Esophagus muscularis mucosa (tissue), 4 donors: ENCODE results near the gene P2RY1. TPM values are rescaled to one million over a fixed set of nuclear protein-coding genes. Genes with fewer than 3 reads are reported as not detected.

Experiments used
- DNase-seq: peaks from one replicate; pipeline ENCODE4 v3.0.0-alpha.2; 2017; ENCODE audit errors: extremely low spot score
- H3K27ac ChIP-seq, 4 donors: fragments of 200-600 bp; sonication (generic); replicated peaks in 1 of 4; 1 replicate in 3 of 4; 2 replicates in 1 of 4; pipeline ENCODE4 v1.5.1; 2016 to 2019; ENCODE audit warnings: mild to moderate bottlenecking in 1 of 4
- H3K27me3 ChIP-seq, 4 donors: fragments of 200-600 bp; sonication (generic); one replicate each; pipeline versions ENCODE4 v1.5.1 to v1.6.0; 2016 to 2019
- H3K36me3 ChIP-seq, 4 donors: fragments of 200-600 bp; sonication (generic); one replicate each; pipeline ENCODE4 v1.5.1; 2016 to 2019
- H3K4me1 ChIP-seq, 4 donors: fragments of 200-600 bp; sonication (generic); one replicate each; pipeline ENCODE4 v1.5.1; 2016 to 2019
- H3K4me3 ChIP-seq, 4 donors: fragments of 200-600 bp; sonication (generic); 1 replicate in 2 of 4; 2 replicates in 2 of 4; pipeline ENCODE4 v1.5.1; 2016 to 2019; ENCODE audit warnings: mild to moderate bottlenecking in 4 of 4, moderate library complexity in 1 of 4
- H3K9me3 ChIP-seq, 4 donors: fragments of 200-600 bp; sonication (generic); 1 replicate in 3 of 4; 2 replicates in 1 of 4; pipeline ENCODE4 v1.5.1; 2016 to 2019
- EP300 ChIP-seq: sonication (generic); formaldehyde crosslinking; IDR thresholded peaks from one replicate; pipeline ENCODE4 v1.6.1; 2017; ENCODE audit warnings: antibody characterized with exemption
- POLR2A ChIP-seq: fragments of 450-650 bp; IDR thresholded peaks from one replicate; pipeline ENCODE4 v1.6.1; 2017; ENCODE audit warnings: antibody characterized with exemption, moderate library complexity, mild to moderate bottlenecking, low read depth
- POLR2AphosphoS5 ChIP-seq, 2 donors: sonication (generic); formaldehyde crosslinking; IDR thresholded peaks; one replicate each; pipeline ENCODE4 v1.6.1; 2017; ENCODE audit warnings: antibody characterized with exemption in 2 of 2
- WGBS: methylation state at CpG from one replicate; pipeline ENCODE4 v1.1.5; 2018; 5-methylcytosine and 5-hydroxymethylcytosine counted together
- intact Hi-C: fragments of 100-400 bp; cut with DNase I; formaldehyde crosslinking; loops from one replicate; pipeline ENCODE4 v1.15.1; 2023
- total RNA-seq, 4 donors: library from RNA; depleted of rRNA; stranded (reverse); fragments of >200 nt; gene quantifications; one replicate each; pipeline versions ENCODE4 v1.1.0 to v1.2.1, GENCODE V29; 2016
- TF ChIP-seq, protein P1 (sequence below), 3 experiments: fragments of 200-600 bp in 2 of 3; fragments of 450-650 bp in 1 of 3; sonication (generic) in 2 of 3; IDR thresholded peaks; one replicate each; pipeline ENCODE4 v1.5.1; 2017 to 2019; ENCODE audit warnings: antibody characterized with exemption in 3 of 3, mild to moderate bottlenecking in 2 of 3, moderate library complexity in 1 of 3

P2RY1 gene
- total RNA-seq, 4 donors from 2014 or later = 1.7 to 3.3 (median 2.6) TPM

DNA sequence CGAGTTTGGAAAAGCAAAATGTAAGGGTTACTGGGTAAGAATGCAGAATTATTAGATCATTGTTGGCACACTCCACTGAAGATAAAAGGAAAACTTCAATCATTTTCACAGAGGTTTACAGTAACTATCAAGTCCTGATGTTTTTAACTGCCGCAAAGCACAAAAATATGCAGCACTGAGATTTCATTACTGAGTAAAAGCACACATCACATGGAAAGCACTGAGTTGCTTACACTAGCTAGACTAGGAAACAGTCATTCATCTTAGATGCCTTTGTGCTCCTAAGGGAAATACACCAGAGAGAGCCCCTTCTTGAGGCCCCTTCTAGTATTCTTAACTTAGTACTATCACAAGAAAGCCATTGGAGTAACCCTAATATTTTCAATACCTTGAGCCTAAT is 11.8 kb upstream of the P2RY1 start:
- intact Hi-C loops = no loop called here
- 40% methylated on average over 2 of the region's 2 CpGs for WGBS

DNA sequence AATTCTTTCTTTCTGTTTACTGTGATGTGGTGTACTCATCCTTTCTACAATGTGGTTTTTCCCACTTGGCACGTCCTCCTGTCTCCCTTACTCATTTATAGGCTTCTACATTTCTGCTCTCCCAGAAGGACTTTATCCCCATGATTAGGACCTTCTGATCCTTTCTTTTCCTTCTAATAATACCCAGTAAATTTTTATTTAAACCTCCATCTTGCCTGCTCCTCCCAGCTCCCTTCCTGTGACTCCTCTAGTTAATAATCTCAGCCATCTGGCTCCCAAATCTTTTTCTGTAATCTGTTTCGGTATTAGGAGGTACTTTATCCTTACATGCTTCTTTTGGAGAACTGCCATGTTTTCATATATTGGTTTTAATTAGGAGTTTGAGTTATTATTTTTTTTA is 11.2 kb upstream of the P2RY1 start:
- intact Hi-C loops = no loop called here
- Histone ChIP-seq H3K27me3 (no peaks in the 10 kb centered on the region), H3K4me1 (no peaks in the 10 kb centered on the region), H3K27ac (no peak overlapping the region), H3K36me3 (no peaks in the 10 kb centered on the region), H3K9me3 (no peaks in the 10 kb centered on the region), H3K4me3 (no peak overlapping the region)
- DNase-seq = no peak
- TF ChIP-seq POLR2A = no peak
- TF ChIP-seq, protein P1, sequence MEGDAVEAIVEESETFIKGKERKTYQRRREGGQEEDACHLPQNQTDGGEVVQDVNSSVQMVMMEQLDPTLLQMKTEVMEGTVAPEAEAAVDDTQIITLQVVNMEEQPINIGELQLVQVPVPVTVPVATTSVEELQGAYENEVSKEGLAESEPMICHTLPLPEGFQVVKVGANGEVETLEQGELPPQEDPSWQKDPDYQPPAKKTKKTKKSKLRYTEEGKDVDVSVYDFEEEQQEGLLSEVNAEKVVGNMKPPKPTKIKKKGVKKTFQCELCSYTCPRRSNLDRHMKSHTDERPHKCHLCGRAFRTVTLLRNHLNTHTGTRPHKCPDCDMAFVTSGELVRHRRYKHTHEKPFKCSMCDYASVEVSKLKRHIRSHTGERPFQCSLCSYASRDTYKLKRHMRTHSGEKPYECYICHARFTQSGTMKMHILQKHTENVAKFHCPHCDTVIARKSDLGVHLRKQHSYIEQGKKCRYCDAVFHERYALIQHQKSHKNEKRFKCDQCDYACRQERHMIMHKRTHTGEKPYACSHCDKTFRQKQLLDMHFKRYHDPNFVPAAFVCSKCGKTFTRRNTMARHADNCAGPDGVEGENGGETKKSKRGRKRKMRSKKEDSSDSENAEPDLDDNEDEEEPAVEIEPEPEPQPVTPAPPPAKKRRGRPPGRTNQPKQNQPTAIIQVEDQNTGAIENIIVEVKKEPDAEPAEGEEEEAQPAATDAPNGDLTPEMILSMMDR (IDR thresholded peaks at IDR 0.05) = no peak
- TF ChIP-seq EP300 = no peak
- TF ChIP-seq POLR2AphosphoS5 (IDR thresholded peaks at IDR 0.05) = no peak
- WGBS = 77% methylated on average over 2 of the region's 2 CpGs

More for the DNA sequence above, 11.8 kb upstream of the P2RY1 start:
- DNase-seq = no peak
- H3K27ac ChIP-seq = no peak overlapping the region
- no peaks in the 10 kb centered on the region for H3K9me3 ChIP-seq
- no peaks in the 10 kb centered on the region for H3K4me1 ChIP-seq
- no peak for TF ChIP-seq EP300
- no peaks in the 10 kb centered on the region for H3K27me3 ChIP-seq
- H3K36me3 ChIP-seq = no peaks in the 10 kb centered on the region
- no peak overlapping the region for H3K4me3 ChIP-seq

DNA sequence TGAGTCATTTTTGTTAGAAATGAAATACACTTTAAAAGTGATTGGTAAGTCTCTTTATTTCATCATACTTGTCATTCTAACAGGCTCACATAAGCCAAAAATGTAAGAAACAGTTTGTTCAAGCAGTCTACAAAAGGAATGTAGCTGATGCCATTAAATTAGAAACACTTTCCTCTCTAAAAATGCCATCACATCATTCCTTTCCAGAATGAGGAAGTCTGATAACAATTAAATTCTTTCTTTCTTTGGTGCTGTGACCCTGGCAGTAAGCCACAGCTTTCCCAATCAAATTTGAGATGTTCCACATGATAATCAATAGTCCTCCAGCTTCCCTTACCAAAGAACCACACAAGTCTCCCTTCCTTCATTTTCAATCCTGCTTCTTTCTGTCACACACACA is 9.4 kb upstream of the P2RY1 start:
- intact Hi-C loops = no loop called here
- Histone ChIP-seq H3K27me3 (no peaks in the 10 kb centered on the region), H3K4me3 (no peak overlapping the region), H3K27ac (no peak overlapping the region), H3K9me3 (no peaks in the 10 kb centered on the region), H3K36me3 (no peaks in the 10 kb centered on the region), H3K4me1 (no peaks in the 10 kb centered on the region)
- DNase-seq = no peak
- TF ChIP-seq, protein P1 (IDR thresholded peaks at IDR 0.05) = no peak

DNA sequence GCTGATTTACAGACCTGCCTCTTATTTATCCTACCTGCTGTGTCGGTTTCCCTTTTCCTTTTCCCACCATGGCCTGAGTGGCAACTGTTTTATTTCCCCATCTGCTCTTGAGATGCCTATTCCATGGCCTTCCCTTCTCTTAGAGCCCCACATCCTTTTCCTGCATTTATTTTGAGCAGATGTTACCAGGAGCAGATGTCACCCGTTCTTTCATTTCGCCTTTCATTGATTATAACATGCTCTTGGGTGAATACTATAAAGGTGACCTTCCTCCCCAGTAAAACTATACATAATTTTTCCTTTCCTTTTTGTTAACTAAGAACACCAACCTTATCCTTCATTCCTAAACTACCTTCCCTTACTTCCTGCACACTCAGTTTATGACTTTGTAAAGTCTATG is 8.5 kb upstream of the P2RY1 start:
- DNase-seq = no peak
- H3K27me3 ChIP-seq = no peaks in the 10 kb centered on the region
- H3K4me1 ChIP-seq = no peaks in the 10 kb centered on the region
- H3K27ac ChIP-seq = no peak overlapping the region
- intact Hi-C loops = no loop called here
- H3K36me3 ChIP-seq = no peaks in the 10 kb centered on the region
- WGBS = 83% methylated on average over 3 of the region's 3 CpGs
- H3K4me3 ChIP-seq = no peak overlapping the region
- TF ChIP-seq POLR2A = no peak
- no peak for TF ChIP-seq EP300
- TF ChIP-seq, protein P1 (IDR thresholded peaks at IDR 0.05) = no peak
- no peak for TF ChIP-seq POLR2AphosphoS5 (IDR thresholded peaks at IDR 0.05)
- no peaks in the 10 kb centered on the region for H3K9me3 ChIP-seq

DNA sequence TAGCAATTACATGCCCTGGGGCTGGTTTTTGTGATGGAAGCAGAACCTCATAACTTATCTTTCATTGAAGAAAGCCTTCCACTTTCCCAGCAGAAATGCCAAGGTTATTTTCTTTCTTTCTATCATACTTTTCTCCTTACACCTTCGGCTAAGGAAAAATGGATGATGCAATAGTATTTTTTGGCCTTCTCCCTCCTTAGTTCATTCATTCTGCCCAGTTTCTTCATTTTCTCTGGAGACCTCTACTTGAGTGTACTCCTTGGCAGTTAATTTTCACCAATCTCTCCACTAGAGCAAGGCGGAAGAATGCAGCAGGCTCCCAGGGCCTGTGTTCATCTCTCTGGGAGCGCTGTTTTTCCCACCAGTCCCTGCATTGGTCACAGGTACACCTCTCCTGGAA is 7.6 kb upstream of the P2RY1 start:
- H3K27ac ChIP-seq = no peak overlapping the region
- intact Hi-C loops = no loop called here
- no peaks in the 10 kb centered on the region for H3K9me3 ChIP-seq
- no peaks in the 10 kb centered on the region for H3K36me3 ChIP-seq
- H3K27me3 ChIP-seq = peaks cover 0 to 3% (median 0%) of the 10 kb centered on the region in 4 donors
- DNase-seq = no peak
- H3K4me3 ChIP-seq = no peak overlapping the region
- no peak for TF ChIP-seq POLR2A
- TF ChIP-seq, protein P1 (IDR thresholded peaks at IDR 0.05) = no peak
- H3K4me1 ChIP-seq = no peaks in the 10 kb centered on the region
- WGBS = 97% methylated on average over 3 of the region's 3 CpGs
